Measurements from ENCODE around the gene FGFRL1.
"Not testable (repeated sequence)": the region's sequence is repeated elsewhere in the genome, so short reads cannot be mapped to it uniquely, and the experiment has no call there.

FGFRL1 gene

DNA sequence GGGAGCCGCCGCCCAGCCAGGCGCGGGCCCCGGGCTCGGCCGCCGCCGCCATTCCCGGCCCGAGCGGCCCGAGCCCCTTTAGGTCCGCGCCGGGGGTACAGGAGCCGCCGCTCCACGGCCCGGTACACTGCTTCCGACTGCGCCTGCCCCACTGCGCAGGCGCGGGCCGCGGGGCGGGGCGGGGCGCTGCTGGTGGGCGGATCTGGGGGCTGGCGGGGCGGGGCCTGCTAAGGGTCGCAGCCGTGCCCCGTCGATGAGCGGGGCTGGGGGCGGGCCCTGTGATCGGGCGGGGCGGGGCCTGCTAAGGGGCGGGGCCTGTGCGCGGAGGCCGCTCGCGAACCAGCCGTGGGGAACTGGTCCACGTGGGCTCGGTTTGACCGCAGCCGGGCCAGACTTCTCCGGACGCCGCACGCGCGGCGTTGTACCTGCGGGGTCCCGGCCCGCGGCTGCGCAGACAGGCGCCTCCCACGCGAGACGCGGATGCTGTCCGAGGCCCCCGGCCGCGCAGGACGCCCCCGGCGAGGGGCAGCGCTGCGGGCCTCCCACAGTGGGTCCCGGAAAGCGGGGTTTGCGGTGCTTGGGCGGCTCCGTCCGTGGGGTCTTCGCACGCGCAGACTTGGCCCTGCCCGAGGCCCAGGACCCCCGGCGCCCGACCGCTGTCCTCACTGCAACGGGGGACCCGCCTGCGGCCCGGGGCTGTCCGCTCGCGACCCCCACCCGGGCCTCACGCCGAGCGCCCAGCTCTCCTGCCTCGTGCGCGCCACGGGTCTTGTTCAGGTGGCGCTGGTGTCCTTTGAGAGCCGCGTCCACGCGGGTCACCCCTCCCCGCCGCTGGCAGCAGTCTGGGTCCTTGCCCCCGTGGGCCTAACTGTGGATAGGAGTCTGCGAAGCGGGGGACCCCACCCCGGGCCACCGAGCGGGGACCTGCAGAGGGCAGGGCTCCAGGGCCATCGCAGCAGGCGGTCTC is 37.7 kb upstream of the FGFRL1 start, which contains the start of gene DGKQ:
TSS of gene DGKQ (minus strand) at position 139 of the 967 bp plus-strand sequence. CDS start at position 52, 87 bp downstream.
- DNase-seq = peak; percentile 53 to 80

DNA sequence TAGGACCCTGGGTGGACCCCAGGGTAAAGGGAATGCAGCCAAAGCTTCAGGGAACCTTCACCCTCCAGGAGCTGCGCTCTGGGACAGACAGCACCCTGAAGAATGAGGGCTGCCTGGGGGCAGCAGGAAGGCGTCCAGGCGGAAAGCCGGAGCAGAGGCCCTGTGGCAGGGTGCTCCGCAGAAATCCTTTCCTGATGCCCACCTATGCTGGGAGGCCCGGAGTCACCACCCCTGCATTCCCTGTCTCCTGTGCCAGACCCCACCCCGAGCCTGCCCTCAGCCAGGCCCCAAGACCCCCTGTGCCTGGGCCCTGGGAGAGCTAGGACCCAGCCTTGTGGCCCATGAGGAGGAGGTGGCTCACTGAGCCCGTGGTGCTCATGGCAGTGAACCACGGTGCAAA is 36.8 kb upstream of the FGFRL1 start:
- DNase-seq = no peak

- DNase-seq = not testable (repeated sequence)
Measured at GRCh38 chr4:976016-976415, 35.4 kb upstream of the FGFRL1 start.

GRCh38 chr4:978957-979701 is 32.3 kb upstream of the FGFRL1 start:
- no peak for DNase-seq

DNA sequence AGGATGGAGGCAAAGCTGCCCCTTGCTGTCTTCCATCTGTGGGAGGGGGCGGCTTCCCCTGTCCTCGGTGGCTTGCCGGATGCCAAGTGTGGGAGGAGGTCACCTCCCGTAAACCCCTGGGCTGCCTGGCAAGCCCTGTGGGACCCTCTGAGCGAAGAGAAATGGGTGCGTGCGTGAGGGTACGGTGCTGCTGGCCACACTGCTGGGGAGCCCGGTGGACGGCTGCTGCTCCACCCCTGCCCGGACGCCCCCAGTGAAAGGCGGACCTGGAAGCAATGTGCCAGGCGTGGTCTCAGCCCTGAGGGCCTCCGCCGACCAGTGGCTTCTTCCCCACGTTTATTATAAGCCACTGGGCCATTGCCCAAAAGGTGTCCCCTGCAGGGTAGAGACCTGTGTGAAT is 29.1 kb upstream of the FGFRL1 start:
- DNase-seq = no peak

DNA sequence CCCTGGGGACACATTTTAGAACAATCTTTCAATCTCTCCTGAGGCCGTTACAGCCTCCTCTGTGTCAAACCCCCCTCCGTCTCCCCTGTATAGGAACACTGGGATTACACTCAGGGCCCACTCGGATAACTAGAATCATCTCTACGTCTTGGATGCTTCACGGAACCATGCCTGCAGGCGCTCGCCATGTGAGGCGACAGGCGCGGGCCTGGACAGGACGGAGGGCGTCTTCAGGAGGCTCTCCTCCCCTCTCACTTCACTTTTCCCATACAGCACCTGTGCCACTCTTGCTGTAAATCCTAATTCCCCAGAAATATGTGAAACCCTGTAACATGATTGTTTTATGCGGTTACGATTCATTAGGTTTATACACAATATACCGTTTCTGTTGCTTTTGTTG is 28.6 kb upstream of the FGFRL1 start:
- no peak for DNase-seq

DNA sequence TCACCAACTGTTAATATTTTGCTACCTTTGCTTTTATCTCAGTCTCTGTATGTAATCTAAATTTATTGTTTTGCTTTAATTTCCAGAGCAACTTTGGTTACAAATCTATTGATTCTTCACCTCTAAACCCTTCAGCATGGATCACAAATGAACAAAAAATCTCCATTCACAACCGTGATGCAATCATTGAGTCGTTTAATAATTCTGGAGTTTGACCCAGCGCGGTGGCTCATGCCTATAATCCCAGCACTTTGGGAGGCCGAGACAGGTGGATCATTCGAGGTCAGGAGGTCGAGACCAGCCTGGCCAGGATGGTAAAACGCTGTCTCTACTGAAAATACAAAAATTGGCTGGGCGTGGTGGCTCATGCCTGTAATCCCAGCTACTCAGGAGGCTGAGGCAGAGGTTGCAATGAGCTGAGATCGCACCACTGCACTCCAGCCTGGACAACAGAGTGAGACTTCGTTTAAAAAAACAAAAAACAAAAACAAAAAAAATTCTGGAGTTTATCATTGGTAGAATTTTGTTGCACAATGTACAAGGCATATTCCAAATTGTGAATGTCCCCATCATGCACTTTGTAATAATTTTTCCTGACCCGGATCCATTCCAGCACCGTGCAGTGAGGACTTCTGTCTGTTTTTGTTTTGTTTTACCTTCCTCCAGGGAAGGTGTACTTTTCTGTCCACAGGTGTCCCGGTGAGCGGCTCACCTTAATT is 26.9 kb upstream of the FGFRL1 start:
- DNase-seq = no peak

DNA sequence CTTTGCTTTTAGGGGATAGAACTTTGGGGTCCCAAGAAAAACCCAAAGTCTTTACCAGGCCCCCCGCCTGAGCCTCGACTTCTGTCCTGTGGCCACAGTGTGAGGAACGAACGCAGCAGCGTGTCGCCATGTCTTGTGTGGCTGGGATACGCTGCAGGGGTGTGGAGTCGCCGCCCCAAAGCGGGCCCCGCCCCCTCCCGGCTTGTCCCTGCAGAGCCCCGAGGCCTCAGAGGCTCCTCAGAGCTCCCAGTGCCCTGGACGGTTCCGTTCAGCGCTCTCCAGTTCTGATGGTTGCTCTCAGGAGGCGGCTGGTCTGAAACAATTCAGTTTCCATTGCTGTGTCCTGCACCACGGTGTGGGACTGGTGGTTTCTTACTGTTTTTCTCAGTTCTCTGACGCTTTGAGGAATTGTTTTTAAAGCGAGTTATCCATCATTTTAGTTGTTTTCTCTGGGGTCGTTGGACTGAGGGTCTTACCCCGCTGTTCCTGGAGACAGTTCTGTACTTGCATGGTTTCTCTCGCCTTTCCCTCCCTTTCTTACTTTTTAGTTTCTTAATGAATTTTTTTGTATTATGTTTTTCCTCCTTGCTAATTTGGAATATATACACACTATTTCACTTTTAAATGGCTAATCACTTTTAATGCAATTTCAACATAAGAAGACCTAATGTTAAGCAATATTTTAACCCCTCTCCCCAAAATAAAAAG is 26.1 kb upstream of the FGFRL1 start:
- DNase-seq = no peak

DNA sequence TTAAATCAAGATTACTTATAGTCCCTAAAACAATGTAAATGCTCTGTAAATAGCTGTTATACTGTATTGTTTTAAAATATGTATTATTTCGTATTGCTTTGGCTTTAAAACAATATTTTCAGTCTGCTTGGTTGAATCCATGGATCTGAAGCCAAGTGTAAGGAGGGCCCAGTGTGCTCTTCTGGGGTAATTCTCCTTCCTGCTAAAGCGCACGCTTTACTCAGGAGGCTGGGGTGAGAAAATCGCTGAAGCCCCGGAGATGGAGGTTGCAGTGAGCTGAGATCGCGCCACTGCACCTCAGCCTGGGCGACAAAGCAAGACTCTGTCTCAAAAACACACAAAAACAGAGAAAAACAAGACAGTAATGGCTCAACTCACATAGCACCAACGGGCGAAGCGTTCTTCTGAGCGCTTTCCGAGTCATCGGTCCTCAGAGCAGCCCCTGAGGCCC is 25.0 kb upstream of the FGFRL1 start:
- DNase-seq = no peak

DNA sequence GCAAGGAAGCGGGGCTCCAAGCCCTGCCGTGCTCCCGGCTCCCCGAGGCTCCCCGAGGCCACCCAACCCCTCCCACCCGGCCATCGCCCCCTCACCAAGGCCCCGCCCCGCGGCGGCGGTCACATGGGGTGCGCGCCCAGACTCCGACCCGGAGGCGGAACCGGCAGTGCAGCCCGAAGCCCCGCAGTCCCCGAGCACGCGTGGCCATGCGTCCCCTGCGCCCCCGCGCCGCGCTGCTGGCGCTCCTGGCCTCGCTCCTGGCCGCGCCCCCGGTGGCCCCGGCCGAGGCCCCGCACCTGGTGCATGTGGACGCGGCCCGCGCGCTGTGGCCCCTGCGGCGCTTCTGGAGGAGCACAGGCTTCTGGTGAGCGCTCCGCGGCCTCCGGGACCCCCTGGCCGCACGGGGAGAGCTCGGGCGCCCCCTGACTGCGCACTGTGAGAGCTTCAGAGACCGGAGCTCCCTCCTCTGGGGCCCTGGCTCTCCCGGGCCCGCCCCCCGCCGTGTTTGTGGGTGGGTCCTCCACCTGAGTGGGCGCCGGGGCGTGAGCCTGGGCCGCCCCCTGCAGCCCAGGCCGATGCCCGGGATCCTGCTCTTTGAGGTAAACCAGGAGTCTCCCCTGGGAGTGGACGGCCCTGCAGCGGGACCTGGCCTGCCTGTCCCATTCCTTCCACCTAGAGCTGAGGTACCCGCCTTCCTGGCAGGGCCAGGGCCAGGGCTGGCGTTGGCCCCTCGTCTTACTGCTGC is 24.4 kb upstream of the FGFRL1 start, which contains the start of gene IDUA:
TSS of gene IDUA (plus strand) at position 166 of the 745 bp plus-strand sequence. CDS start at position 207, 41 bp downstream.
- no peak for DNase-seq

DNA sequence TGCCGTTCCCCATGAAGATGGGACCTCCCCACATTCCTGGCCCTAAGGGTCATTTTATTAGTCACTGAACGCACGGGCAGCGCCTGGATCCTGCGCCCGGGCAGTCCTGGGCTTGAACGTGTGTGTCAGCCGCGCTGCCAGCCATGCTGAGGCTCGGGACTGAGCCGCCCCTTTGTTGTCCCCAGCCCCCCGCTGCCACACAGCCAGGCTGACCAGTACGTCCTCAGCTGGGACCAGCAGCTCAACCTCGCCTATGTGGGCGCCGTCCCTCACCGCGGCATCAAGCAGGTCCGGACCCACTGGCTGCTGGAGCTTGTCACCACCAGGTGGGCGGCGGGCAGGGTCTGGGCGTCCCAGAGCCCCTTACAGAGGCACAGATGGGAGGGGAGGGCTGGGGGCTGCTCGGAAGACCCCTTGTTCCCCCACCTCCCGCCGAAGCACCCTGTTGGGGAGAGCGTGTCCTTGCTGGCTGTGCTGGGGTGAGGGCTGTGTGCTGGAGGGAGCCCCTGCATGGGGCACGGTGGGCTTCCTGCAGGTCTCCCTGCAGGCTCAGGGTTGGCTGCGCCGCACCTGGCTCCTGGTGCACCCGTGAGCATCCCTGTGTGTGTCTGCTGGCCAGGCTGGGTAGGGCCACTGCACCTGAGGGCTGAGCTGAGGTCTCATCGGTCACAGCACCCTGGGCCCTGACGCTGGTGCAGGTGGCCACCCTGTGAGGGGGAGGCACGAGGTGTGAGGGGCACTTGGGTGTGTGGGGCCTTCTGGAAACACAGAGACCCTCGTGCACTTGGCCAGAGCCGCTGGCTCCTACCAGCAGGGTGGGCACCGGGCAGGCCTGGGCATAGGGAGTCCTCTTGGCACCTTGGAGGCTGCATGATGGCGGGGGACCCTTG is 23.6 kb upstream of the FGFRL1 start:
- no peak for DNase-seq

DNA sequence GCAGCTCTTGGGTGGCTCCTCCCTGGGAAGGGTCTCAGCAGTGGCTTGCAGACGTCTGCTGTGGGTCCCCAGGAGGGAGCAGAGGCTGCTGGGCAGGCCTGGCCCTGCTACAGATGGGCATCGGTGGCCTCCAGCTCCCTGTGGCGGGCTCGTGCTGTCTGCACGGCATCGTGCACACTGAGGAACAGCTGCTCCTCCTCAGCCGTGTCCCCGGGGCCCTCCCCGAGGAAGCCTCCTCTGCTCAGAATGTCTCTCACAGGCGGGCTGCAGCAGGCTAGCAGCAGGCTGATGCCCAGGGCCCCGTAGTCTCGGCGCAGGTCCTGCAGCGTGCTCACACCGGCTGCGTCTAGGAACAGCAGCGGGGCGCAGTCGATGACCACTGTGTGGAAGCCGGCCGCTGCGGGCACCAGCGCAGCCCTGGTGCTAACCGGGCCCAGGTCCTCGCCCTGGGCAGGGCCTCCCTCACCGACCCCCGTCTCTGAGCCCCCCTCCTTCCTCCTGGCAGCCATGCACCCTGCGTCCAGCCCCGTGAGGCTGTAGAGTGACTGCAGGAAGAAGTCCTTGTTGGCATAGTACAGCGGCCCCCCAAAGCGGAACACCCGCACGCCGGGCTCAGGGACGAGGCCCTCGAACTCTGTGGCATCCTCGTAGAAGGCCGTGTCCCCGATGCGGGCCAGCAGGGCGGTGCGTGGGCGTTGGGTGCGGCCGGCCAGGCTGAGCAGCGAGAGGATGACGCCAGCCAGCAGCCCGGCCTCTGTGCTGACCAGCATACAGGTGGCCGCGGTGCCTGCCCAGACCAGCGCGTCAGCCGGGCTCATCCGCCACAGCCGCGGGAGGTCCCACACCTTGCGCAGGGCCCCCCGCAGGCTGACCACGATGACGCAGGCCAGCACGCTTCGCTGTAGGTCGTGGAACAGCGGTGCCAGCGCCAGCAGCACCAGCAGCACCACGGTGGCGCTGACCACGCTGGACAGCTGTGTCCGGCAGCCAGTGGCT is 22.4 kb upstream of the FGFRL1 start:
- no peak for DNase-seq

- no peak for DNase-seq
Measured at GRCh38 chr4:989722-990471, 21.5 kb upstream of the FGFRL1 start.

- DNase-seq = no peak
Measured at GRCh38 chr4:990746-991367, 20.6 kb upstream of the FGFRL1 start.

DNA sequence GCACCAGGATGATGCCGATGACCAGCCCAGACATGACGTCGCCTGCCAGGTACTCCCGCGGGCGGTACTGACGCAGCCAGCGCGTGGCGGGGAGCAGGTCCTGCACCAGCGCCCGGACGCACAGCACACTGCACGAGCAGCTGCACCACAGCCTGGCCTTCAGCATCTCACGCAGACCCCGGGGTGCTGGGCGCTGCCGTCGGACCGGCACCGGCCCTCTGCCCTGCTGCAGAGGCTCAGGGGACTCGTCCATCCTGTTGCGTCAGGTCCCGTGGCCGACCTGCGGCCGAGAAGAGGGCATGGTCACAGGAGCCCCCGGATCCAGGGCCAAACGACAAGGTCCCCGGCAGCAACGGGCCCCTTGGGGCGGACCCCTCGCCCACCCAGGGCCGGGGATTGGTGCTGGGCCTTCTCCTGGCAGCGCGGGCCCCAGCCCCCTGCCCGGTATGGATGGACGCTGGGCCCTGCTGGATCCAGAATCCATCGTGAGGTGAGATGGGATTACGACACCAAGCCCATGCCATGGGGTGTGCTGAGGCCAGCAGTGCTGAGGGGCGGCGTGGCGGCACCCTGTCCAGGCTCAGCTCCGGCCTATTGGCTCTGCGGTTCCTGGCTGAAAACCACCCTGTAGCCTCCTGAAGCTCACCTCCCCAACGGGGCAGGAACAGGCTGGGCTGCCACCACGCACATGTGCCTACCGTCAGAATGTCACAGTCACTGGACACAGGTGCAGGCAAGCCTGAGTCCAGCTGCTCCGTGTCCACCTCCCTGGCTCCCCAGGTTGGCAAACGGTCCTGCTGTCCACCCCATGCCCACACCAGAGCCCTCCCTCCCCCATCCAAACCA is 19.8 kb upstream of the FGFRL1 start:
- no peak for DNase-seq

DNA sequence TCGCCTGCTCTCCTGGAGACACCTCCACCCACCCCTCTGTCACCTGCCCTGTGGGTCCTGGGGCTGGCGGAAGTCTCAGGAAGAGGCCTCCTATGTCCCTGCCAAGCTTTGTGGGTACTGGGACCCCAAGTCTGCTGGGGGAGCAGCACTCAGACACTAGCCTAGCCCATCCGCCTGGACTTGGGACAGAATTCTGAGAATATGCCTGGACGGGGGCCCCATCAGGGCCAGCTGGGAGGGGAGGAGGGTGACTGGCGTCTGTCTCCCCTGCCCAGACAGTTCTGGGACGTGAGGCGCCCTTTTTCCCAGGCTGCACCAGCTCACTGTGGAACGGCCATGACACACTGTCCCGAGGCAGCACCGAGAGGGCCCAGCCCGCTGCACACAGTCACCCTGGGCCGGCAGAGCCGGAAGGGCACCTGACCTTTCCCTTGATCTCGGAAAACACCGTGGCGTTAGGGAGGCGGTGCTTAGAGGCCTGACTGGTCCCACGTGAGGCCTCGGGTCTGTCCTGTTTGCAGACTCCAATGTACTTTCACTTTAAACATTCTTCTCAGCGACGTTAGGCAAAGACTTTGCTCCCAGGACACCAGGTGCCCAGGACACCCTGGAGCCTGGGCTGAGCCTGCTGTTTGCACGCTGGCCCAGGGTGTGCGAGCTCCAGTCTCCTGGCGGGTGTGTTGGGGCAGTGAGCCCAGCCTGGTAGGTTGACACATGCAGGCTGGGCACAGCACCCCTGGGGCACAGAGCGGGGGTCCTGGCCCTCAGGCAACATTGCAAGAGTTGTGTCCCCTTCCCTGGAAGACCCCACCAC is 18.9 kb upstream of the FGFRL1 start:
- no peak for DNase-seq

All from NCI-H187 (cell line).